ENCODE measurements around the gene TSPEAR.
"Not testable (repeated sequence)": the region's sequence is repeated elsewhere in the genome, so short reads cannot be mapped to it uniquely, and the experiment has no call there.

Gene TSPEAR

GRCh38 chr21:44623575-44623974 lies 87.8 kb downstream of the TSPEAR start:
- DNase-seq: no peak

- DNase-seq: no peak
Observed at GRCh38 chr21:44619886-44620285, 91.5 kb downstream of the TSPEAR start.

- peak; percentile 48 for DNase-seq
Observed at GRCh38 chr21:44618909-44619308, 92.5 kb downstream of the TSPEAR start.

GRCh38 chr21:44618504-44618903 lies 92.9 kb downstream of the TSPEAR start:
- no peak for DNase-seq

- DNase-seq: no peak
Observed at GRCh38 chr21:44617071-44617501, 94.3 kb downstream of the TSPEAR start.

GRCh38 chr21:44616591-44616926 lies 94.8 kb downstream of the TSPEAR start:
- no peak for DNase-seq

- no peak for DNase-seq
Observed at GRCh38 chr21:44615911-44616590, 95.3 kb downstream of the TSPEAR start.

GRCh38 chr21:44615466-44615865 lies 95.9 kb downstream of the TSPEAR start:
- DNase-seq: no peak

GRCh38 chr21:44614961-44615391 lies 96.4 kb downstream of the TSPEAR start:
- no peak for DNase-seq

- DNase-seq: no peak
Observed at GRCh38 chr21:44614161-44614631, 97.2 kb downstream of the TSPEAR start.

- no peak for DNase-seq
Observed at GRCh38 chr21:44613386-44614155, 97.8 kb downstream of the TSPEAR start.

- no peak for DNase-seq
Observed at GRCh38 chr21:44612669-44613229, 98.6 kb downstream of the TSPEAR start.

- DNase-seq: no peak
Observed at GRCh38 chr21:44612029-44612486, 99.3 kb downstream of the TSPEAR start, which contains the start of gene KRTAP10-8. TSS of gene KRTAP10-8 (plus strand) at chr21:44612079. CDS start at chr21:44612101, 22 bp downstream.

GRCh38 chr21:44611551-44611950 lies 99.8 kb downstream of the TSPEAR start:
- no peak for DNase-seq

GRCh38 chr21:44610157-44610843 lies 101.1 kb downstream of the TSPEAR start:
- not testable (repeated sequence) for DNase-seq

- no peak for DNase-seq
Observed at GRCh38 chr21:44609193-44609592, 102.2 kb downstream of the TSPEAR start.

GRCh38 chr21:44606495-44606894 lies 104.9 kb downstream of the TSPEAR start:
- no peak for DNase-seq

- no peak for DNase-seq
Observed at GRCh38 chr21:44603911-44604310, 107.5 kb downstream of the TSPEAR start.

- DNase-seq: no peak
Observed at GRCh38 chr21:44603109-44603875, 108.1 kb downstream of the TSPEAR start.

- DNase-seq: no peak
Observed at GRCh38 chr21:44602463-44602850, 108.9 kb downstream of the TSPEAR start.

- no peak for DNase-seq
Observed at GRCh38 chr21:44601596-44602462, 109.5 kb downstream of the TSPEAR start.
